NT2/D1 (cell line): ENCODE results near the gene CCDC88C.

Experiments
- DNase-seq: peaks from one replicate; pipeline ENCODE4 v3.0.0-alpha.2; 2011; ENCODE audit warnings: low read depth, low spot score
- H3K27me3 ChIP-seq: 2 replicates; pipeline ENCODE4 v1.6.0; 2011; ENCODE audit warnings: mild to moderate bottlenecking; ENCODE audit not compliant: insufficient read length, insufficient read depth
- H3K36me3 ChIP-seq: 2 replicates; pipeline ENCODE4 v1.6.1; 2011; ENCODE audit warnings: mild to moderate bottlenecking, low read length, mixed read lengths; ENCODE audit not compliant: insufficient read depth, insufficient read length
- H3K4me1 ChIP-seq: 2 replicates; pipeline ENCODE4 v1.5.1; 2011; ENCODE audit not compliant: insufficient read depth, insufficient read length
- H3K4me3 ChIP-seq: 2 replicates; pipeline ENCODE4 v1.5.1; 2011; ENCODE audit warnings: low read depth; ENCODE audit not compliant: insufficient read length
- H3K9ac ChIP-seq: 2 replicates; pipeline ENCODE4 v1.6.0; 2011; ENCODE audit warnings: low read depth; ENCODE audit not compliant: insufficient read length
- H3K9me3 ChIP-seq: 2 replicates; pipeline ENCODE4 v1.5.1; 2011; ENCODE audit warnings: mild to moderate bottlenecking, low read length; ENCODE audit not compliant: insufficient read depth
- SUZ12 ChIP-seq: IDR thresholded peaks from 2 replicates; pipeline ENCODE4 v1.6.1; 2011; ENCODE audit not compliant: insufficient read length, insufficient read depth; ENCODE audit errors: extremely low read depth
- YY1 ChIP-seq: IDR thresholded peaks from 2 replicates; pipeline ENCODE4 v1.6.1; 2011; ENCODE audit not compliant: insufficient read length, insufficient read depth
- ZNF274 ChIP-seq: IDR thresholded peaks from 2 replicates; pipeline ENCODE4 v1.6.1; 2011; ENCODE audit warnings: mild to moderate bottlenecking, low read depth, low read length

CCDC88C gene

DNA sequence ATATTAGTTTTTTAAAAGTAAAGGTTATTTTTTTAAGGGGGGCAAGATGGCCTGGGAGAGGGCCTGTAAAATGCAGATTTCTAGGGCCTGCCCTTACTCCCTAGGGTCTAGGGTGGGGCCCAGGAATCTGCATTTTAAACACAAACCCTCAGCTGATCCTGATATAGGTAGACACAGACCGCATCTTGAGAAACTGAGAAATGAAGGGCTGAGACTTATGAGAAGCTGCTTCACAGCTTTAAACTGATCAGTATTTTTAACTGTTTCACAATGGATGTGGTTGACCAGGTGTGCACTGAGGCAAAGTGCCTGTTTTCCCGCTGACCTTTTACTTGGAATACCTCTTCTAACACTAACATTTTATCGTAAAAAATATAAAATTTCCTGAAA, 84.0 kb downstream of the CCDC88C start:
- DNase-seq: no peak
- Histone ChIP-seq H3K27me3 (no peaks in the 10 kb centered on the region), H3K9me3 (no peaks in the 10 kb centered on the region), H3K9ac (no peak overlapping the region), H3K4me1 (peaks cover 12% of the 10 kb centered on the region), H3K4me3 (no peak overlapping the region), H3K36me3 (peaks cover 37% of the 10 kb centered on the region)
- TF ChIP-seq ZNF274 (no peak), SUZ12 (no peak)

DNA sequence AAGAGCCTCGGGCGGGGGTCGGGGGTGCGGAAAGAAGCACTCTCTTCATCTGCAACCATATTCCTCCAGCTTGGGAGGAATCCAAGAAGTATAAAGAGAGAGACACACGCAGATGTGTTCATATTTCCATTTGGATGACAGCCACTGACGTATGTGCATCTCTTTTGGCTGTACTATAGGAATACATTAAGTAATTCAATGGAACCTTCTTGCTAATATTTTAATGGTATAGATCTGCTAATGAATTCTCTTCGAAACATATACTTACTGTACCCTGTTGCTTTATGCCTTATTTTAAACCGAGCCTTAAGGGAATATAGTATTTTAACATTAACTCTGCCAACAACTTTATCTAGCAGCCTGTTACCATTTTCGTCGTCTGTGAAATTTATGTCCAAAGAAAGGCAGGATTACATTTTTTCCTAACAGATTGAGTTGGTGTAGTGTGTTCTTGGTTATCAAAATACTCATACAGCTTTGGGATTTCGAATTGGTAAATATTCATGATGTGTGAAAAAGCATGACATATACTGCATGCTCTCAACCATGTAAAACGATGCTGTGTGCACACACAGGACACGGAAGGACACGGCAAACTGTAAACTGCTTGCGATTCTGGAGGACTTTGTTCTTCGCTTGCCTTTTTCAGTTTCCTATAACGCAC, 84.5 kb downstream of the CCDC88C start:
- no peak overlapping the region for H3K4me3 ChIP-seq
- H3K4me1 ChIP-seq: peaks cover 12% of the 10 kb centered on the region
- no peak overlapping the region for H3K9ac ChIP-seq
- no peaks in the 10 kb centered on the region for H3K27me3 ChIP-seq
- H3K9me3 ChIP-seq: no peaks in the 10 kb centered on the region
- DNase-seq: no peak
- peaks cover 32% of the 10 kb centered on the region for H3K36me3 ChIP-seq
- TF ChIP-seq YY1 (no peak), ZNF274 (no peak), SUZ12 (no peak)

DNA sequence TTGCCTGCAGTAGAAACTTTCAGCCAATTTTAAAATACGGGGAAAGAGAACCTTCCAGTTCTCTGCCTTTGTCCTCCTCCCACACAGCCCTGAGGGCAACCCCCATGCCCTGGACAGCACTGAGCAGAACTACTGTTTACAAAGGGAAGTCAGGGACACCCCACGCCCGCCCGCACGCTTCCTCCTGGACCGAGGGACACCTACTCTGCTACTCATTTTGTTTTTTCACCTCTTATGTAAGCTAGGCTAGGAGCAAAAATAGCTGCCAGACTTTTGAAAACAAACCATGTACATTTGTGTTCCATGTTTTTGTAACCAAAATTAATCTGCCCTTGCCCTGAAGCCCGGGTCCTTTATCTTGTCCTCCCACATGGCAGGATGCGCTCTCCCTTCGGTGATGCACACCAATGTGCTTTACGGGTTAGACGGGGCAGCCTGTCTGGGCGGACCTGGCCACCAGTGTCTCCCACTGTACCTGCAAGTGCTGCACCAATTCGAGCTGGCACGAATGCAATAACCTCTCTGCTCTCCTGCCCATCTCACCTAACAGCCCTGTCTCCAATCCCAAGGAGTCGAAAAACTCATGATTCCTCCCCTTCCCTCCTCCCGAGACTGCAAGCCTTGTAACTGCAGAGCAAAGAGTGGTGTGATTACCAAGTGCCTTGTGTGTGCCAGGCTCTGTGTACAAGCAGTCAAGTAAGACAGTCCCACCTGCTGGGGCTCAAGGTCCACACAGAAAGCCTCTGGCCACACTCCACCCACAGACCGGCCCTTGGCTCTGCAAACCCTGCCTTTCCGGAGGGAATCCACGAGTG, 85.2 kb downstream of the CCDC88C start:
- Histone ChIP-seq H3K27me3 (no peaks in the 10 kb centered on the region), H3K9me3 (no peaks in the 10 kb centered on the region), H3K36me3 (peaks cover 27% of the 10 kb centered on the region), H3K9ac (no peak overlapping the region), H3K4me1 (peaks cover 12% of the 10 kb centered on the region), H3K4me3 (no peak overlapping the region)
- DNase-seq: no peak
- TF ChIP-seq ZNF274 (no peak), YY1 (no peak), SUZ12 (no peak)

DNA sequence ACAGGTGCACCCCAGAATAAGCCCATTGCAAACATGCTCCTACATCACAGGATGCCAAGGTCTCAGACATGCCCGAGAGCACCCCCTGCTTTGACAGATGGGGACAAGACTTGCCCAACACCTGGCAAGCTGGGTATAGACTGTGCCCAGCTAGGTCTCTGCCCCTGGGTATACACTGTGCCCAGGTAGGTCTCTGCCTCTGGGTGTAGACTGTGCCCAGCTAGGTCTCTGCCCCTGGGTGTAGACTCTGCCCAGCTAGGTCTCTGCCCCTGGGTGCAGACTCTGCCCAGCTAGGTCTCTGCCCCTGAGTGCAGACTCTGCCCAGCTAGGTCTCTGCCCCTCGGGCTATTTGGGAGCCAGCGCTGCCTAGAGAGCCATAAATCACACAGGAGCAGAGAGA, 85.9 kb downstream of the CCDC88C start:
- no peak for DNase-seq
- Histone ChIP-seq H3K4me3 (no peak overlapping the region), H3K4me1 (peaks cover 12% of the 10 kb centered on the region), H3K36me3 (peaks cover 25% of the 10 kb centered on the region), H3K9me3 (no peaks in the 10 kb centered on the region), H3K27me3 (no peaks in the 10 kb centered on the region), H3K9ac (no peak overlapping the region)
- TF ChIP-seq ZNF274 (no peak), YY1 (no peak), SUZ12 (no peak)

DNA sequence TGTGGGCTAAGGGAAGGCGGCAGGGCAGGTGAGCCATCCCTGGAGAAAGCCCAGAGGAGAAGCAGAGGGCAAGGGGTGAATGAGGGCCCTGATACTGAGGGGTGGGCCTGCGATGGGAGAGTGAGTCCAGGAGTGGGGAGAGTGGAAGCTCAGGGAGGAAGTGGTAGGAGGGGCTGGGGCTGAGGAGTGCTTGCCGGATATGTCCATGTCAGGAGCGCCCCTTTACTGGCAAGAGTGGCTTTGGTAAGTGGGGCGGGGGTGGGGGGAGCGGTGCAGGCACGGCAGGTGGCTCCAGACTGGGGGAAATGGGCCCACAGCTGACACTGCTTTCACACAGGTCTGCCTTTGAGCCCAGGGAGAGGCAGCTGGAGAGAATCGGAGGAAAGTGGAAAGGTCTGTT, 86.8 kb downstream of the CCDC88C start:
- TF ChIP-seq ZNF274 (no peak), SUZ12 (no peak), YY1 (no peak)
- Histone ChIP-seq H3K36me3 (peaks cover 18% of the 10 kb centered on the region), H3K27me3 (no peaks in the 10 kb centered on the region), H3K4me1 (peaks cover 12% of the 10 kb centered on the region), H3K9ac (no peak overlapping the region), H3K4me3 (no peak overlapping the region), H3K9me3 (no peaks in the 10 kb centered on the region)
- no peak for DNase-seq

DNA sequence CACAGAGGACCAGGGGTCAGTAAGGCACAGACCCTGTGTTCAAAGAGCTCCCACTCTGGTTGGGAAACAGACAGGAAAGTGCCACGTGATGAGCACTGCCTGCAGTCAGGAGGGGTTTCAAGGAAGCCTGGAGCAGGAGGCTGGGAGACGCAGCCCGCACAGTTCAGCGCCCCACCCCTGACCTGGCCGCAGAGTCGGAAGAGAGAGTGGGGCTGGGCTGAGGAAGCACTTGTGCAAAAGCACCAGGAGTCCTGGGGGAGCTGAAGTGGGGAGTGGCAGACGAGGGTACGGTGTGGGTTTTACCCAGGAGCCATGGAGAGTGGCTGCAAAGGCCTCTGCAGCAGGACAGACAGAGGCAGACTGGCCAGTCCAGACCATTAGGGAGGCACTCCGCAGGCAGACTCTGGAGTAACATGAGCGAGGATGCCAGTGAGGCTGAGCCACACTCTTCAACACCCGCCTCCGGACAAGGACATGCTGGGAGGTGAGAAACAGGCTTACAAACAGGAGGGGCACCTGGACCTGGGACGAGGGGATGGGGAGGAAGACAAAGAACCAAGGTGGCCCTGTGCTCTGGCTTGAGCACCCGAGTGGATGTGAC, 87.4 kb downstream of the CCDC88C start:
- Histone ChIP-seq H3K36me3 (peaks cover 16% of the 10 kb centered on the region), H3K4me3 (no peak overlapping the region), H3K9me3 (no peaks in the 10 kb centered on the region), H3K27me3 (no peaks in the 10 kb centered on the region), H3K4me1 (peaks cover 12% of the 10 kb centered on the region), H3K9ac (no peak overlapping the region)
- no peak for DNase-seq
- TF ChIP-seq ZNF274 (no peak), YY1 (no peak), SUZ12 (no peak)

DNA sequence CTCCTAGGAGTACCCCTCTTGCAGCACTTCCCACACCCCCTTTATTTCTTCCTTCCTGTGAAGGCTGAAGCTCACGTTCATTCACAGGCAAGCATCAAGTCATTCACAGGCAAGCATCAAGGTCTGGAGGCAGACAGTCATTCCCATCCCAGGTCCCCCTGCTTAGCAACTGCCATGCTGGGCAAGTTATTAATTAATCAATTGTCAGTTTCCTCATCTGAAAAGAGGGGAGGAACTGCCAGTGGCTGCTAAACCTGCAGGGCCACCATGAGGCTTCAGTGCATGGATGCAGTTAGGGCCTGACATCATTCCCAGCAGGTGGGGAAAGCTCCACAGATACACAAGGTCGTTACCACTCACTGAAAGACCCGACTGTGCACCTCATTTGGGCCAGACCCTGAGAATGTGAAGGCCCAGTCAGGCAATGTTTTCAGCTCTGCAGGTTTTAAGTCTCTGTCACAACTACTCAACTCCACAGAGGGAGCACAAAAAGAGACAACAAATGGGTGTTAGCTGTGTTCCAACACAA, 88.1 kb downstream of the CCDC88C start:
- no peak for TF ChIP-seq YY1
- no peak for TF ChIP-seq ZNF274
- no peak for TF ChIP-seq SUZ12
- Histone ChIP-seq H3K9me3 (no peaks in the 10 kb centered on the region), H3K27me3 (no peaks in the 10 kb centered on the region), H3K4me1 (peaks cover 12% of the 10 kb centered on the region), H3K36me3 (peaks cover 15% of the 10 kb centered on the region), H3K9ac (no peak overlapping the region), H3K4me3 (no peak overlapping the region)
- DNase-seq: no peak
